H1 (cell line): Measurements from ENCODE around the gene CGB5. TPM values are rescaled to one million over a fixed set of nuclear protein-coding genes. Genes with fewer than 3 reads are reported as not detected.

ENCODE experiments used
- SP4 ChIP-seq: IDR thresholded peaks from 2 replicates; pipeline ENCODE4 v1.6.1; 2012; ENCODE audit warnings: low read length, inconsistent platforms
- polyA plus RNA-seq, 7 experiments: library from polyadenylated mRNA; depleted of rRNA in 3 of 7; stranded (reverse) in 5 of 7; unstranded in 2 of 7; fragments of >200 nt in 5 of 7; fragments of 200-250 nt in 2 of 7; gene quantifications; 1 replicate in 5 of 7; 2 replicates in 1 of 7; 4 replicates in 1 of 7; pipeline versions ENCODE4 v1.2.1 to v1.2.3, GENCODE V29; 2011 to 2013; ENCODE audit warnings: missing spikeins in 2 of 7, mixed read lengths in 2 of 7
- total RNA-seq: library from RNA; stranded (reverse); fragmentation: NEBNext Ultra II Directional; extraction: Animal tissue kit (Norgen Biotek cat#: 25700); gene quantifications from 2 replicates; pipeline ENCODE4 v1.2.1, GENCODE V29; 2021

The CGB5 gene
- total and polyA plus RNA-seq, 2 of the 8 experiments (the other 6 are each of a cell fraction or from before 2014, with no cell fraction given) = 0.63 to 0.68 TPM

GRCh38 chr19:49014123-49014869, 29.4 kb upstream of the CGB5 start (continued):
- TF ChIP-seq SP4 = no peak
